CMK (cell line): Measurements from ENCODE around the gene HTATIP2.
"Not testable (repeated sequence)": the region's sequence is repeated elsewhere in the genome, so short reads cannot be mapped to it uniquely, and the experiment has no call there.

Experiments used
- DNase-seq: peaks from one replicate; pipeline ENCODE4 v3.0.0-alpha.2; 2010; ENCODE audit warnings: low read depth

HTATIP2 gene

DNA sequence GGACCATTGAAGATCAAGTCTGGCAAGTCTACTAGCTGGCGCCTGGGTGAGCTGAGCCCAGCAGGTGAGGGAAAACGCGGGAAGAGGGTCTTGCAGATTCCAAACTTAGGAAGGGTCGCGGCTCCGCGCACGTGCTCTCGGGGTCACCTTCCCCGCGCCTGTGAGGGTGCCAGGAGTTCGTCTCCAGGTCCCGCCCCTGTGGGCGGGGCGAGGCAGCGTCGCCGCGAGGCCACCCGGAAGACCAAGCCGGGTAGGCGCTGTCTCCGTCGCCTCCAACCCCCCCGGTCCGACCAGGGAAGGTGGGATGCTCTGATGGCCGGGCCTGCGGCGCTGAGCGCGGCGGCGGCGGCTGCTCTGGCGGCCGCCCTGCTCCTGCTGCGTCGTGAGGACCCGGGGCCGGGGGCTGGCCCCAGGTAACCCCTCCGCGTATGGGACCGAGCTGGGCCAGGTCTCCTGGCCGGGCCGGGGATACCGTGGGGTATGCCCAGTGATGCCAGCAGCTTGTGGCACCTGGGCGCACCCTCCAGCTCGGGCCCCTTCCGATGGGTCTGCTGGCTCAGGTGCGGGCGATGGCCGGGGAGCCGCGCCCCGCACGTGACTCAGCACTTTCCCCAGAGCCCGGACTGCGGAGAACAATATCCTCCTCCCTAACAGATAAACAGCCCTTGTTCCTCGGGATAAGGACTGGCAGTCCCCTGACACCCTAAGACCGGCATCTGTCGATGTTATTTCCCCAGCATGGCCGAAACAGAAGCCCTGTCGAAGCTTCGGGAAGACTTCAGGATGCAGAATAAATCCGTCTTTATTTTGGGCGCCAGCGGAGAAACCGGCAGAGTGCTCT lies at the start of gene HTATIP2:
HTATIP2 (plus strand) TSS at position 215 of the 841 bp plus-strand sequence; CDS start at position 739, 524 bp downstream.
- DNase-seq, result no peak

- no peak for DNase-seq
These were observed 47.7 kb upstream of the HTATIP2 start for GRCh38 chr11:20315800-20316199.

- DNase-seq, result no peak
These were observed 42.3 kb upstream of the HTATIP2 start for GRCh38 chr11:20321177-20321576.

DNA sequence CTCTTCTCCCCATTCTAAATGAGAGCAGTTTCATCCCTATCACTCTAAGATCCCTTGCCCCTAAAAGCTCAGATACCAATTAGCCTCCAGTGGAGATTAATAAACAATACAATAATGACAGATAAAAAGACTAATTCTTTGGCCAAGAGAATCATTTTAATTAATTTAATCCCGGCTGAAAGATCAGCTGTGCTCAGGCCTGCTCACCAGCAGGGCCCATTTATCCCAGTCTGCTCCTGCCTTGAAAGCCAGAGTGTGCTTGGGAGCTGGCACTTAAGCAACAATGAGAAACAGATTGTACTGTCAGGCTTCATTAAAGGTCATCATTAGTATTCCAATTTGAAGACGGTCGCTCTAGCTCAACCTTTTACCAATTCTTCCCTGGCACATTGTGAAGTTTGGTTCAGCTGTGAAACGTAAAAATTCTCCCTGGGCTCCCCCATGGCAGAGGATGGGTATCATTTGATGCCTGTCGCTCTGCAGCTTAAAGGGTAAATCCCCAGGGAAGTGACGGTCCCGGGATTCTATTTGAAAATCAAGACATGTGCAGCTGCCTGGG lies 36.1 kb upstream of the HTATIP2 start:
- DNase-seq, result no peak

GRCh38 chr11:20336056-20336455 lies 27.5 kb upstream of the HTATIP2 start:
- no peak for DNase-seq

GRCh38 chr11:20337526-20338154 lies 25.9 kb upstream of the HTATIP2 start:
- DNase-seq, result no peak

- no peak for DNase-seq
These were observed 21.0 kb upstream of the HTATIP2 start for GRCh38 chr11:20342347-20343141.

GRCh38 chr11:20351136-20351535 lies 12.4 kb upstream of the HTATIP2 start:
- DNase-seq, result no peak

- DNase-seq, result no peak
These were observed 11.7 kb upstream of the HTATIP2 start for GRCh38 chr11:20351751-20352262.

DNA sequence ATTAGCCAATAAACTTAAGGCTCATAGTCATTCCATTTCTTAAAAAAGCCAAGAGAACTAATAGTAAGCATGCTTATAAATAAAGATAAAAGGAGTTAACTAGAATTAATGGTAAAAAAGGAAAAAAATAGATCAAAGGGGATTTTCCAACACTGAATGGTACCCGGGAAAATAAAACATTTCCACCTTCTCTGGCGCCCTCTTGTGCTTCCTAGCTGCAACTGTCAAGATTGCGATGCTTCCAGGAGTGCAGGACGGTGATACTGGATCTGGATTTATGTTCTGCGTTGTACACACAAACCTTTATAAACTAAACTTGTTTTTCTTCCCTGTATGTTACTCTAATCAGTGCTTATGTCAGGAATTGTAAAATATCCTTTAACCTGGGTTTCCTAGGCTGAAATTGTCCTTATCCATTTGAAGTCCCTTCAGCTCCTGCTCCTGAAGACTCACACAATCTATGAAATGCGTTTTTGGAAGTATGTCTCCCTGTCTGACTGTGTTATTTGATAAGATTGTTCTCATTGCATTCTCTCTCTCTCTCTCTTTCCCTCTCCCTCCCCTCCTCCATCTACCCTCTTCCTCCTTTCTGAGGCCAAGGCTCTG lies 9.6 kb upstream of the HTATIP2 start:
- no peak for DNase-seq

- no peak for DNase-seq
These were observed 8.0 kb upstream of the HTATIP2 start for GRCh38 chr11:20355221-20356219.

DNA sequence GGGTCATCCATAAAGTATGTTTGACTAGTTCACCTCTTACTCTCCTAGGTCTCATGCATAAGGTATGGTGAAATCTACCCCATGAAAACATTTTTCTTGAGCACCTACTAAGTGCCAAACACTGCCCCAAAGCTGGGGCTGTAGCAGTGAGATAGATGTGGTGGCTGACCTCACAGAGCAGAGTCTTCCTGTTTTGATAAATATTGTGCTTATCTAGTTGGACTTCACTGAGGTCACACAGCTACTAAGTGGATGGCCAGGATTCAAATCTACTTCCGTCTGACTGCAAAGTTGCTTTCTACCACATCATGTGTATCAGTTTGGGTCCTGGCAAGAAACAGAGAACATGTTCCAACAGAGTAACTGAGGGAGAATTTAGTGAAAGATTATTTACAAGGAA lies 6.4 kb upstream of the HTATIP2 start:
- peak; percentile 44 for DNase-seq

DNA sequence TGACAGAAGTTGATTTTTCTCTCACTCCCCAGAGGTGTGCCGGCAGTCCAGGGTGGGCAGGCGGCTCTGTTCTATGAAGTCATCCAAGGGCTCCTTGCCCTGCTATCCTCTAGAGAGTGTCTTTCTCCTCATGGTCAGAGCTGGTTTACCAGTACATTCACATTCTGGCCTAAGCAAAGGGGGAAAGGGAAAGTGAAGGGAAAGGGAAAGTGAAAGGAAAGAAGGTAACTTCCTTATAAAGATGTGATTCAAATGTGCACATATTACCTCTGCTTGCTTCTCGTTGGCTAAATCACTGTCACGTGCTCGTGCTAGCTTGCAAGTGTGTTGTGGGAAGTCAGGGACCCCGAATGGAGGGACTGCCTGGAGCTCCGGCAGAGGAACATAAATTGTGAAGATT lies 2.9 kb upstream of the HTATIP2 start:
- DNase-seq, result no peak

DNA sequence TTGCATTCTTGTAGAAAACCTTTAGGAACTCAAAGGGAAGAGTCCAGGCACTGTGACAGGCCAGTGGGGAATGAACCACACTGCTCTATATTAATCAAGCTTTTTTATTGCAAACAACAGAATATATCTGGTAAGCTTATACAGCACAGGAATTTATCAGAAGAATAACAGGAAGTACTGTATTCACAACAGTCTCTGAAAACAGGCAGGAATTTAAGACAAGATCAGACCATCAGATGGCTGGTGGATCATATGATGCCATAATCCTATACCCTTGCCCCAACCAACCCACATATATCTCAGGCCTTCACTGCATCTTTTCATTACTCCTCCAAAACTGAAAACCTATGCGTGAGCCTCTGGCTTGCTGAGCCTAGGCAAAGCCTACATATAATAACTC lies 1.0 kb upstream of the HTATIP2 start:
- no peak for DNase-seq

DNA sequence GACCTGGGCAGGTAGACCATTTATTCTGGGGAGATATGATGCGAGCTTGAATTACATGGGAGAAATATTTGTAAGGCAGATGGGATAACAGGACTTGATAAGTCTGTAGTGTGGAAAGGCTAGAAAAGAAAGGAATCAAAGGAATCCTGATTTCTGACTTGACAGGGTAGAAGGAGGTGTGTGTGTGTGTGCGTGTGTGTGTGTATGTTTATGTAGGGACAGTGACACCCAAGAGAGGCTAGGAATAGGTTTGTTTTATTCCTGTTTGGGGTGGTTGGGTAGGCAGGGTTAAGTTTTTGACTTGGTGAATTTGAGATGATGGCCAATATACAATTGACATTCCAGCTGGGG lies 390 bp upstream of the HTATIP2 start:
- DNase-seq, result no peak

- DNase-seq, result no peak
These were observed 853 bp downstream of the HTATIP2 start for GRCh38 chr11:20364341-20364792.

- DNase-seq, result not testable (repeated sequence)
These were observed 2.0 kb downstream of the HTATIP2 start for GRCh38 chr11:20365465-20365864.

DNA sequence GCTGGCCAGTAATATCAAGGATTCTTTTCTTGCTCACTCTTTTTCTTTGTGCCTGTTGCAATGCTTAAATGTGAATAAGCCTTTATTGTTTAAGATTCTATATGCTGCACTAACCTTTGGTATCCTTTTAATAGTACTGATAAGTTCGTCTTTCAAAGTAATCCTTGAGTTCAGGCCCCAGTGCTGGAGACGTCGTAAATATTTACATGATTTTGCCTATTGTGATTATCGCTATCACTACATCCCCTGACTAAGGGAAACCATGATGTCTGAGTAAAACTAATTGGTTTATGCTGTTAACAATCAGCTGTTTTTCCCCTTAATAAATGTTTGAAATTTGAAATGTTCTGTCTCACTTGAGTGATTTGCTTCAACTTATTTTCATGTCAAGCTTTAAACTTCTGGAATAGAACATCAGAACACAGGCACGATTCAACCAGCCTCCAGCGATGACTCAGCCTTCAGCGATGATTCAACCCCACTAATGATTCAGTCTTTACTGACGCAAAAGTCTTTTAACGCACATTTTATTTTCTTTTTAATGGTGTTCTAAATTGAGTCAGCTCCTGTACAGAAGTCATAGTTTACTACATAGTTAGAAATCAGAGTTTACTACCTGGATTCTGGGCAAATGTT lies 3.9 kb downstream of the HTATIP2 start:
- DNase-seq, result no peak

DNA sequence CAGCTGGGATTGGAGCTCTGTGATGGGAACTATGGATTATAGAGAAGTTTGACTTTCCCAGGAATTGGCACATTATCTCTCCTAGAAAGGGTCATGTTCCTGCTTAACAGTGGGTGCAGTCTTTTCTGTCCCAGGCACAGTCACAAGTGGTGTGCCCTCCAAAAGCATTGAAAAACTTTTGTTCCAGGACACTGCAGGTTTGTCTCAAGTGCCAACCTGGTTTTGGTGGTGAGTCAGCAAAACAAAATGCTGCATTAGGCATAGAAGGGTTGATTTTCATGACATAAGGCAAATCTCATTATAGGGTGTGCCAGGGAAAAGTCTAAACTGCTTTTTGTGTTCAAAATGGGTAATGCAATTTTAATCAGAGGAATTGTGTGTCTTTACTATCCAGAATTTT lies 4.9 kb downstream of the HTATIP2 start:
- DNase-seq, result no peak

- no peak for DNase-seq
These were observed 6.3 kb downstream of the HTATIP2 start for GRCh38 chr11:20369826-20370225.
